Neural progenitor cell (in vitro differentiated cells): ENCODE results near the gene EIF3D. TPM values are rescaled to one million over a fixed set of nuclear protein-coding genes. Genes with fewer than 3 reads are reported as not detected.

Experiments
- DNase-seq: peaks from one replicate; pipeline ENCODE4 v3.0.0-alpha.2; 2016; ENCODE audit warnings: low spot score
- H2AFZ ChIP-seq: fragments of 200-600 bp; sonication (generic); replicated peaks from 2 replicates; pipeline ENCODE4 v1.6.1; 2016; ENCODE audit warnings: antibody characterized with exemption
- H3F3A ChIP-seq: fragments of 200-600 bp; sonication (generic); 2 replicates; pipeline ENCODE4 v1.6.1; 2016; ENCODE audit warnings: antibody characterized with exemption, low read depth
- H3K27ac ChIP-seq: fragments of 200-600 bp; sonication (generic); 2 replicates; pipeline ENCODE4 v1.5.1; 2016; ENCODE audit warnings: mild to moderate bottlenecking
- H3K27me3 ChIP-seq: fragments of 200-600 bp; sonication (generic); 2 replicates; pipeline ENCODE4 v1.6.1; 2016; ENCODE audit warnings: mild to moderate bottlenecking, moderate library complexity
- H3K36me3 ChIP-seq: fragments of 200-600 bp; sonication (generic); 2 replicates; pipeline ENCODE4 v1.5.1; 2016
- H3K4me1 ChIP-seq: fragments of 200-600 bp; sonication (generic); 2 replicates; pipeline ENCODE4 v1.6.1; 2016; ENCODE audit warnings: mixed run types
- H3K4me2 ChIP-seq: fragments of 200-600 bp; sonication (generic); 2 replicates; pipeline ENCODE4 v1.6.1; 2016
- H3K4me3 ChIP-seq: fragments of 200-600 bp; sonication (generic); 2 replicates; pipeline ENCODE4 v1.5.1; 2016
- H3K79me2 ChIP-seq: fragments of 200-600 bp; sonication (generic); 2 replicates; pipeline ENCODE4 v1.6.1; 2016; ENCODE audit warnings: low read depth
- H3K9ac ChIP-seq: fragments of 200-600 bp; sonication (generic); 2 replicates; pipeline ENCODE4 v1.6.1; 2016
- H3K9me3 ChIP-seq: fragments of 200-600 bp; sonication (generic); 2 replicates; pipeline ENCODE4 v1.5.1; 2016; ENCODE audit warnings: low read depth
- H4K20me1 ChIP-seq: fragments of 200-600 bp; sonication (generic); 2 replicates; pipeline ENCODE4 v1.6.1; 2016; ENCODE audit warnings: low read depth
- H3K27ac Mint-ChIP-seq: 3 replicates; pipeline ENCODE4 v1.8.0; 2021; ENCODE audit warnings: mixed read lengths
- H3K27me3 Mint-ChIP-seq: 2 replicates; pipeline ENCODE4 v1.8.0; 2022; ENCODE audit warnings: low read depth, mild to moderate bottlenecking, inconsistent platforms, moderate library complexity, mixed read lengths; ENCODE audit not compliant: insufficient read depth
- H3K36me3 Mint-ChIP-seq: 3 replicates; pipeline ENCODE4 v1.8.0; 2021; ENCODE audit warnings: mixed read lengths
- H3K4me1 Mint-ChIP-seq: 3 replicates; pipeline ENCODE4 v1.8.0; 2021; ENCODE audit warnings: mixed read lengths
- H3K4me3 Mint-ChIP-seq: 3 replicates; pipeline ENCODE4 v1.8.0; 2021; ENCODE audit warnings: mild to moderate bottlenecking, moderate library complexity, mixed read lengths
- H3K9me3 Mint-ChIP-seq: 3 replicates; pipeline ENCODE4 v1.8.0; 2020; ENCODE audit warnings: mixed read lengths
- CTCF ChIP-seq: fragments of 200-600 bp; sonication (generic); IDR thresholded peaks from 2 replicates; pipeline ENCODE4 v1.5.1; 2017; ENCODE audit warnings: antibody characterized with exemption, mild to moderate bottlenecking
- EZH2 ChIP-seq: fragments of 200-600 bp; sonication (generic); IDR thresholded peaks from 2 replicates; pipeline ENCODE4 v1.6.1; 2017; ENCODE audit warnings: antibody characterized with exemption, mild to moderate bottlenecking, moderate library complexity
- EZH2phosphoT487 ChIP-seq: fragments of 200-600 bp; sonication (generic); IDR thresholded peaks from 2 replicates; pipeline ENCODE4 v1.6.1; 2017; ENCODE audit warnings: antibody characterized with exemption
- total RNA-seq: library from RNA; depleted of rRNA; stranded (reverse); fragments of >200 nt; gene quantifications from 2 replicates; pipeline ENCODE4 v1.2.3, GENCODE V29; 2015; ENCODE audit warnings: low replicate concordance

EIF3D gene
- total RNA-seq, 1 donor from 2014 or later, result 361 TPM

- Mint-ChIP-seq H3K9me3 (no peaks in the 10 kb centered on the region), H3K4me1 (peaks cover 20% of the 10 kb centered on the region), H3K36me3 (peaks cover 13% of the 10 kb centered on the region), H3K27ac (no peak overlapping the region), H3K4me3 (peak overlapping the region; percentile 79), H3K27me3 (peaks cover 14% of the 10 kb centered on the region)
- H4K20me1 ChIP-seq, result peaks cover under 1% of the 10 kb centered on the region
- H3F3A ChIP-seq, result peaks cover 24% of the 10 kb centered on the region
- H3K9ac ChIP-seq, result no peak overlapping the region
- H3K27me3 ChIP-seq, result peaks cover 3% of the 10 kb centered on the region
- no peak overlapping the region for H3K27ac ChIP-seq
- H3K9me3 ChIP-seq, result no peaks in the 10 kb centered on the region
- H3K36me3 ChIP-seq, result peaks cover 4% of the 10 kb centered on the region
- H3K4me3 ChIP-seq, result peak overlapping the region; percentile 35
- peak overlapping the region; percentile 42 for H3K4me2 ChIP-seq
- no peak overlapping the region for H2AFZ ChIP-seq
- no peak for DNase-seq
- no peaks in the 10 kb centered on the region for H3K79me2 ChIP-seq
- no peaks in the 10 kb centered on the region for H3K4me1 ChIP-seq
- TF ChIP-seq CTCF (no peak), EZH2 (no peak), EZH2phosphoT487 (no peak)
These were observed 22.8 kb downstream of the EIF3D start for GRCh38 chr22:36505998-36506635.

- peaks cover 13% of the 10 kb centered on the region for H3K36me3 Mint-ChIP-seq
- no peak overlapping the region for H3K27ac Mint-ChIP-seq
- no peaks in the 10 kb centered on the region for H3K36me3 ChIP-seq
- H3K4me3 Mint-ChIP-seq, result no peak overlapping the region
- no peaks in the 10 kb centered on the region for H3K4me1 Mint-ChIP-seq
- no peaks in the 10 kb centered on the region for H3K79me2 ChIP-seq
- no peaks in the 10 kb centered on the region for H4K20me1 ChIP-seq
- no peaks in the 10 kb centered on the region for H3K27me3 ChIP-seq
- TF ChIP-seq EZH2, result no peak
- H3K4me2 ChIP-seq, result no peak overlapping the region
- H3K27me3 Mint-ChIP-seq, result peaks cover 2% of the 10 kb centered on the region
- no peaks in the 10 kb centered on the region for H3K9me3 Mint-ChIP-seq
- no peaks in the 10 kb centered on the region for H3K9me3 ChIP-seq
- H3K9ac ChIP-seq, result no peak overlapping the region
- no peaks in the 10 kb centered on the region for H3K4me1 ChIP-seq
- H3F3A ChIP-seq, result no peaks in the 10 kb centered on the region
- no peak overlapping the region for H3K27ac ChIP-seq
- no peak overlapping the region for H3K4me3 ChIP-seq
- no peak for DNase-seq
- no peak overlapping the region for H2AFZ ChIP-seq
These were observed 30.9 kb downstream of the EIF3D start for GRCh38 chr22:36497910-36498665.

- H3K27ac ChIP-seq, result no peak overlapping the region
- TF ChIP-seq CTCF (no peak), EZH2 (no peak), EZH2phosphoT487 (no peak)
- H3K27me3 ChIP-seq, result no peaks in the 10 kb centered on the region
- H3K4me3 ChIP-seq, result no peak overlapping the region
- Mint-ChIP-seq H3K4me1 (no peaks in the 10 kb centered on the region), H3K4me3 (no peak overlapping the region), H3K9me3 (no peaks in the 10 kb centered on the region), H3K36me3 (peaks cover 26% of the 10 kb centered on the region), H3K27me3 (peaks cover 2% of the 10 kb centered on the region), H3K27ac (no peak overlapping the region)
- no peak for DNase-seq
- H3K4me2 ChIP-seq, result no peak overlapping the region
- H4K20me1 ChIP-seq, result no peaks in the 10 kb centered on the region
- H3K9ac ChIP-seq, result no peak overlapping the region
- H3K9me3 ChIP-seq, result no peaks in the 10 kb centered on the region
- no peaks in the 10 kb centered on the region for H3K4me1 ChIP-seq
- H3F3A ChIP-seq, result no peaks in the 10 kb centered on the region
- H3K79me2 ChIP-seq, result no peaks in the 10 kb centered on the region
- H3K36me3 ChIP-seq, result no peaks in the 10 kb centered on the region
- no peak overlapping the region for H2AFZ ChIP-seq
These were observed 35.3 kb downstream of the EIF3D start for GRCh38 chr22:36493690-36494110.

GRCh38 chr22:36492109-36492508 is 36.9 kb downstream of the EIF3D start:
- no peaks in the 10 kb centered on the region for H3K9me3 ChIP-seq
- H2AFZ ChIP-seq, result no peak overlapping the region
- H3K27me3 ChIP-seq, result no peaks in the 10 kb centered on the region
- H3K9me3 Mint-ChIP-seq, result no peaks in the 10 kb centered on the region
- no peak overlapping the region for H3K4me3 ChIP-seq
- H3F3A ChIP-seq, result no peaks in the 10 kb centered on the region
- no peaks in the 10 kb centered on the region for H4K20me1 ChIP-seq
- no peak for DNase-seq
- H3K27me3 Mint-ChIP-seq, result peaks cover 2% of the 10 kb centered on the region
- TF ChIP-seq EZH2phosphoT487, result no peak
- no peak for TF ChIP-seq EZH2
- no peak for TF ChIP-seq CTCF
- H3K79me2 ChIP-seq, result no peaks in the 10 kb centered on the region
- H3K9ac ChIP-seq, result no peak overlapping the region
- H3K4me1 ChIP-seq, result no peaks in the 10 kb centered on the region
- peaks cover 26% of the 10 kb centered on the region for H3K36me3 Mint-ChIP-seq
- no peak overlapping the region for H3K27ac ChIP-seq
- no peak overlapping the region for H3K27ac Mint-ChIP-seq
- no peaks in the 10 kb centered on the region for H3K36me3 ChIP-seq
- H3K4me1 Mint-ChIP-seq, result no peaks in the 10 kb centered on the region
- no peak overlapping the region for H3K4me3 Mint-ChIP-seq
- no peak overlapping the region for H3K4me2 ChIP-seq
